ENCODE measurements around the gene MYO16.

MYO16 gene

GRCh38 chr13:109150696-109151095 lies 521.3 kb downstream of the MYO16 start:
- no peak for TF ChIP-seq CTCF (IDR thresholded peaks at IDR 0.05)
- intact Hi-C loops (cut with DNase I; ENCODE audit: low total_unique reads): no loop called here
- H3K9me3 ChIP-seq: no peaks in the 10 kb centered on the region
- no peak overlapping the region for H3K27ac ChIP-seq
- peaks cover 0 to 20% (median under 1%) of the 10 kb centered on the region in 4 donors for H3K4me1 ChIP-seq
- no peaks in the 10 kb centered on the region for H3K27me3 ChIP-seq
- no peaks in the 10 kb centered on the region for H3K36me3 ChIP-seq
- no peak overlapping the region for H3K4me3 ChIP-seq
- no peak for DNase-seq

GRCh38 chr13:109151255-109151654 lies 521.8 kb downstream of the MYO16 start:
- no peak for TF ChIP-seq CTCF (IDR thresholded peaks at IDR 0.05)
- intact Hi-C loops (cut with DNase I; ENCODE audit: low total_unique reads): no loop called here
- Histone ChIP-seq H3K4me3 (no peak overlapping the region), H3K36me3 (no peaks in the 10 kb centered on the region), H3K4me1 (peaks cover 0 to 23% (median 4%) of the 10 kb centered on the region in 4 donors), H3K27me3 (no peaks in the 10 kb centered on the region), H3K9me3 (no peaks in the 10 kb centered on the region), H3K27ac (no peak overlapping the region)
- DNase-seq: no peak

- H3K27ac ChIP-seq: no peak overlapping the region
- intact Hi-C loops (cut with DNase I; ENCODE audit: low total_unique reads): no loop called here
Observed at GRCh38 chr13:109151696-109152095, 522.3 kb downstream of the MYO16 start.

GRCh38 chr13:109152311-109152820 lies 523.0 kb downstream of the MYO16 start:
- Histone ChIP-seq H3K36me3 (no peaks in the 10 kb centered on the region), H3K27me3 (no peaks in the 10 kb centered on the region), H3K4me3 (no peak overlapping the region), H3K4me1 (peaks cover 0 to 34% (median 11%) of the 10 kb centered on the region in 4 donors), H3K27ac (no peak overlapping the region), H3K9me3 (no peaks in the 10 kb centered on the region)
- TF ChIP-seq CTCF (IDR thresholded peaks at IDR 0.05): no peak
- no peak for DNase-seq
- intact Hi-C loops (cut with DNase I; ENCODE audit: low total_unique reads): no loop called here

More at GRCh38 chr13:109151696-109152095, 522.3 kb downstream of the MYO16 start:
- Histone ChIP-seq H3K27me3 (no peaks in the 10 kb centered on the region), H3K4me3 (no peak overlapping the region), H3K9me3 (no peaks in the 10 kb centered on the region), H3K4me1 (peaks cover 0 to 27% (median 7%) of the 10 kb centered on the region in 4 donors), H3K36me3 (no peaks in the 10 kb centered on the region)
- no peak for DNase-seq
- TF ChIP-seq CTCF (IDR thresholded peaks at IDR 0.05): no peak

GRCh38 chr13:109152941-109153340 lies 523.5 kb downstream of the MYO16 start:
- H3K4me1 ChIP-seq: peaks cover 0 to 36% (median 11%) of the 10 kb centered on the region in 4 donors
- H3K27me3 ChIP-seq: no peaks in the 10 kb centered on the region
- H3K27ac ChIP-seq: no peak overlapping the region
- TF ChIP-seq CTCF (IDR thresholded peaks at IDR 0.05): no peak
- H3K9me3 ChIP-seq: no peaks in the 10 kb centered on the region
- intact Hi-C loops (cut with DNase I; ENCODE audit: low total_unique reads): no loop called here
- no peak for DNase-seq
- no peaks in the 10 kb centered on the region for H3K36me3 ChIP-seq
- no peak overlapping the region for H3K4me3 ChIP-seq

GRCh38 chr13:109154146-109154545 lies 524.7 kb downstream of the MYO16 start:
- intact Hi-C loops (cut with DNase I; ENCODE audit: low total_unique reads): no loop called here
- Histone ChIP-seq H3K4me1 (peaks cover 0 to 38% (median 11%) of the 10 kb centered on the region in 4 donors), H3K9me3 (no peaks in the 10 kb centered on the region), H3K27me3 (no peaks in the 10 kb centered on the region), H3K27ac (no peak overlapping the region), H3K4me3 (no peak overlapping the region), H3K36me3 (no peaks in the 10 kb centered on the region)
- TF ChIP-seq CTCF (IDR thresholded peaks at IDR 0.05): no peak
- no peak for DNase-seq
